SK-N-SH treated with all-trans-retinoic acid at 6 μM for 48 hours (cell line): ENCODE measurements around the gene SAP30.

Experiments
- ATAC-seq: fragments of 200-7000 bp; cut with Tn5 transposase; 3 replicates; pipeline ENCODE4 v1.9.1; 2020; ENCODE audit warnings: mild to moderate bottlenecking, moderate library complexity
- ARNTL ChIP-seq: fragments of 450-650 bp; formaldehyde crosslinking; IDR thresholded peaks from 2 replicates; pipeline ENCODE4 v1.5.0; 2020; ENCODE audit warnings: low read depth, mild to moderate bottlenecking, moderate library complexity, borderline replicate concordance
- BACH2 ChIP-seq: fragments of 250-450 bp; sonication (Bioruptor Pico); IDR thresholded peaks from 2 replicates; pipeline ENCODE4 v1.9.0; 2021; ENCODE audit warnings: mild to moderate bottlenecking, borderline replicate concordance
- CSDC2 ChIP-seq: fragments of 250-450 bp; sonication (Bioruptor Pico); IDR thresholded peaks from 2 replicates; pipeline ENCODE4 v1.5.0; 2020; ENCODE audit warnings: mild to moderate bottlenecking, moderate library complexity
- ESRRG ChIP-seq: fragments of 250-450 bp; sonication (Bioruptor Pico); IDR thresholded peaks from 2 replicates; pipeline ENCODE4 v1.6.1; 2021; ENCODE audit warnings: mild to moderate bottlenecking
- GLIS3 ChIP-seq: fragments of 250-450 bp; sonication (Bioruptor Pico); IDR thresholded peaks from 2 replicates; pipeline ENCODE4 v1.5.0; 2020; ENCODE audit warnings: mild to moderate bottlenecking, moderate library complexity
- ISL1 ChIP-seq: fragments of 250-450 bp; sonication (Bioruptor Pico); IDR thresholded peaks from 2 replicates; pipeline ENCODE4 v2.1.2; 2022; ENCODE audit warnings: mild to moderate bottlenecking, moderate library complexity
- OSR1 ChIP-seq: fragments of 250-450 bp; sonication (Bioruptor Pico); IDR thresholded peaks from 2 replicates; pipeline ENCODE4 v1.8.0; 2022; ENCODE audit warnings: moderate library complexity, mild to moderate bottlenecking, inconsistent platforms
- PPARA ChIP-seq: fragments of 250-450 bp; sonication (Bioruptor Pico); IDR thresholded peaks from 2 replicates; pipeline ENCODE4 v1.5.0; 2020; ENCODE audit warnings: mild to moderate bottlenecking, borderline replicate concordance
- RARB ChIP-seq: fragments of 250-450 bp; sonication (Bioruptor Pico); IDR thresholded peaks from 2 replicates; pipeline ENCODE4 v1.8.0; 2021; ENCODE audit warnings: mild to moderate bottlenecking, moderate library complexity
- SNAI2 ChIP-seq: fragments of 250-450 bp; sonication (Bioruptor Pico); IDR thresholded peaks from 2 replicates; pipeline ENCODE4 v1.5.0; 2020; ENCODE audit warnings: mild to moderate bottlenecking, moderate library complexity
- TCF4 ChIP-seq: fragments of 250-450 bp; sonication (Bioruptor Pico); IDR thresholded peaks from 2 replicates; pipeline ENCODE4 v1.8.0; 2021; ENCODE audit warnings: mild to moderate bottlenecking, moderate library complexity, borderline replicate concordance
- TOX ChIP-seq: fragments of 250-450 bp; sonication (Bioruptor Pico); IDR thresholded peaks from 2 replicates; pipeline ENCODE4 v1.8.0; 2021; ENCODE audit warnings: mild to moderate bottlenecking, moderate library complexity, borderline replicate concordance
- ZC3H10 ChIP-seq: fragments of 250-450 bp; sonication (Bioruptor Pico); IDR thresholded peaks from 2 replicates; pipeline ENCODE4 v1.5.1; 2021; ENCODE audit warnings: mild to moderate bottlenecking, moderate library complexity
- ZFP3 ChIP-seq: fragments of 250-450 bp; sonication (Bioruptor Pico); IDR thresholded peaks from 2 replicates; pipeline ENCODE4 v1.5.0; 2020; ENCODE audit warnings: mild to moderate bottlenecking, moderate library complexity
- ZFP30 ChIP-seq: fragments of 450-650 bp; formaldehyde crosslinking; IDR thresholded peaks from 2 replicates; pipeline ENCODE4 v1.5.0; 2022; ENCODE audit warnings: mild to moderate bottlenecking, moderate library complexity
- ZNF565 ChIP-seq: fragments of 450-650 bp; formaldehyde crosslinking; conservative IDR thresholded peaks from 2 replicates; pipeline ENCODE4 v1.5.0; 2020; ENCODE audit warnings: low read depth, mild to moderate bottlenecking, moderate library complexity
- ZNF70 ChIP-seq: fragments of 450-650 bp; formaldehyde crosslinking; IDR thresholded peaks from 2 replicates; pipeline ENCODE4 v1.5.0; 2020; ENCODE audit warnings: mild to moderate bottlenecking, moderate library complexity
- ZNF8 ChIP-seq: fragments of 450-650 bp; formaldehyde crosslinking; IDR thresholded peaks from 2 replicates; pipeline ENCODE4 v1.5.0; 2020; ENCODE audit warnings: mild to moderate bottlenecking, moderate library complexity
- TF ChIP-seq, protein P1 (sequence below): fragments of 250-450 bp; sonication (Bioruptor Pico); IDR thresholded peaks from 2 replicates; pipeline ENCODE4 v1.8.0; 2021; ENCODE audit warnings: low read depth, mild to moderate bottlenecking, moderate library complexity, borderline replicate concordance
- TF ChIP-seq, protein P2 (sequence below): fragments of 250-450 bp; sonication (Bioruptor Pico); IDR thresholded peaks from 2 replicates; pipeline ENCODE4 v1.5.1; 2021; ENCODE audit warnings: mild to moderate bottlenecking, moderate library complexity
- TF ChIP-seq, protein P3 (sequence below): fragments of 250-450 bp; sonication (Bioruptor Pico); IDR thresholded peaks from 2 replicates; pipeline ENCODE4 v1.8.0; 2020; ENCODE audit warnings: mild to moderate bottlenecking, moderate library complexity, borderline replicate concordance
- TF ChIP-seq, protein P4 (sequence below): fragments of 250-450 bp; sonication (Bioruptor Pico); IDR thresholded peaks from 2 replicates; pipeline ENCODE4 v1.5.0; 2020; ENCODE audit warnings: mild to moderate bottlenecking, moderate library complexity

SAP30 gene

DNA sequence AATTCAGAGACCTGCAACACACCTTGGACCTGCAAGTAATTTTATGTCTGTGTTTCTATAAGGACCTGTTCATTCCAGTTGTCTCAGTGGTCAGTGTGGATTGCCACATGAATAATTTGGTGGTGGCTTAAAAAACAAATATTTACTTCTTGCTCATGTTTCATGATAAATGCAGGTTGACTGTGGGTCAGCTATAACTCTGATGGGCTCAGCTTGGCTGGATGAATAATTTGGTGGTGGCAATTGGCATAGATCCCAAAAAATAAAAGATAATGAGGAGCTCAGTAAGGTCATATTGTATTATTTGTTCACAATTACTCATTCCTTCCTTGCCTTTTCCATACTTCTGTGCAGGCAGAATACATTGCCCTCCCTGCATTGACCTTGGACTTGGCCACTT lies 47.1 kb downstream of the SAP30 start:
- TF ChIP-seq ISL1 (no peak), TOX (CRISPR knock-in tag) (no peak), OSR1 (CRISPR knock-in tag) (no peak), ARNTL (CRISPR knock-in tag) (no peak), CSDC2 (CRISPR knock-in tag) (no peak), ESRRG (CRISPR knock-in tag) (no peak), BACH2 (CRISPR knock-in tag) (no peak), TCF4 (CRISPR knock-in tag) (no peak), ZFP30 (CRISPR knock-in tag) (no peak), SNAI2 (CRISPR knock-in tag) (no peak), ZFP3 (CRISPR knock-in tag) (no peak), ZNF565 (CRISPR knock-in tag) (no peak), ZNF8 (no peak), PPARA (no peak), GLIS3 (CRISPR knock-in tag) (no peak)
- TF ChIP-seq, protein P1, sequence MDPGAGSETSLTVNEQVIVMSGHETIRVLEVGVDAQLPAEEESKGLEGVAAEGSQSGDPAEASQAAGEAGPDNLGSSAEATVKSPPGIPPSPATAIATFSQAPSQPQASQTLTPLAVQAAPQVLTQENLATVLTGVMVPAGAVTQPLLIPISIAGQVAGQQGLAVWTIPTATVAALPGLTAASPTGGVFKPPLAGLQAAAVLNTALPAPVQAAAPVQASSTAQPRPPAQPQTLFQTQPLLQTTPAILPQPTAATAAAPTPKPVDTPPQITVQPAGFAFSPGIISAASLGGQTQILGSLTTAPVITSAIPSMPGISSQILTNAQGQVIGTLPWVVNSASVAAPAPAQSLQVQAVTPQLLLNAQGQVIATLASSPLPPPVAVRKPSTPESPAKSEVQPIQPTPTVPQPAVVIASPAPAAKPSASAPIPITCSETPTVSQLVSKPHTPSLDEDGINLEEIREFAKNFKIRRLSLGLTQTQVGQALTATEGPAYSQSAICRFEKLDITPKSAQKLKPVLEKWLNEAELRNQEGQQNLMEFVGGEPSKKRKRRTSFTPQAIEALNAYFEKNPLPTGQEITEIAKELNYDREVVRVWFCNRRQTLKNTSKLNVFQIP (CRISPR knock-in tag), result no peak
- TF ChIP-seq, protein P2, sequence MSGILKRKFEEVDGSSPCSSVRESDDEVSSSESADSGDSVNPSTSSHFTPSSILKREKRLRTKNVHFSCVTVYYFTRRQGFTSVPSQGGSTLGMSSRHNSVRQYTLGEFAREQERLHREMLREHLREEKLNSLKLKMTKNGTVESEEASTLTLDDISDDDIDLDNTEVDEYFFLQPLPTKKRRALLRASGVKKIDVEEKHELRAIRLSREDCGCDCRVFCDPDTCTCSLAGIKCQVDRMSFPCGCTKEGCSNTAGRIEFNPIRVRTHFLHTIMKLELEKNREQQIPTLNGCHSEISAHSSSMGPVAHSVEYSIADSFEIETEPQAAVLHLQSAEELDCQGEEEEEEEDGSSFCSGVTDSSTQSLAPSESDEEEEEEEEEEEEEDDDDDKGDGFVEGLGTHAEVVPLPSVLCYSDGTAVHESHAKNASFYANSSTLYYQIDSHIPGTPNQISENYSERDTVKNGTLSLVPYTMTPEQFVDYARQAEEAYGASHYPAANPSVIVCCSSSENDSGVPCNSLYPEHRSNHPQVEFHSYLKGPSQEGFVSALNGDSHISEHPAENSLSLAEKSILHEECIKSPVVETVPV (CRISPR knock-in tag), result no peak
- no peak for ATAC-seq

DNA sequence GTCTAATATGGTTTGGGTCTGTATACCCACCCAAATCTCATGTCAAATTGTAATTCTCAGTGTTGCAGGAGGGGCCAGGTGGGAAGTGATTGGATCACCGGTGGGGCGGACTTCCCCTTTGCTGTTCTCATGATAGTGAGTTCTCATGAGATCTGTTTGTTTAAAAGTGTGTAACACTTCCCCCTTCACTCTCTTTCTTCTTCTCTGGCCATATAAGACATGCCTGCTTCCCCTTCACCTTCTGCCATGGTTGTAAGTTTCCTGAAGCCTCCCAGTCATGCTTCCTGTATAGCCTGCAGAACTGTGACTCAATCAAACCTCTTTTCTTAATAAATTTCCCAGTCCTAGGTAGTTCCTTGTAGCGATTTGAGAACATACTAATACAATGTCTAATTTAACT lies 47.9 kb downstream of the SAP30 start:
- ATAC-seq, result no peak
- TF ChIP-seq SNAI2 (CRISPR knock-in tag) (no peak), ZNF565 (CRISPR knock-in tag) (no peak), CSDC2 (CRISPR knock-in tag) (no peak), RARB (CRISPR knock-in tag) (no peak), BACH2 (CRISPR knock-in tag) (no peak), ZC3H10 (no peak), ESRRG (CRISPR knock-in tag) (no peak), ZNF70 (CRISPR knock-in tag) (no peak), TCF4 (CRISPR knock-in tag) (no peak), ARNTL (CRISPR knock-in tag) (no peak), ISL1 (no peak), GLIS3 (CRISPR knock-in tag) (no peak), ZFP30 (CRISPR knock-in tag) (no peak), OSR1 (CRISPR knock-in tag) (no peak)
- TF ChIP-seq, protein P2 (CRISPR knock-in tag), result no peak
- TF ChIP-seq, protein P3, sequence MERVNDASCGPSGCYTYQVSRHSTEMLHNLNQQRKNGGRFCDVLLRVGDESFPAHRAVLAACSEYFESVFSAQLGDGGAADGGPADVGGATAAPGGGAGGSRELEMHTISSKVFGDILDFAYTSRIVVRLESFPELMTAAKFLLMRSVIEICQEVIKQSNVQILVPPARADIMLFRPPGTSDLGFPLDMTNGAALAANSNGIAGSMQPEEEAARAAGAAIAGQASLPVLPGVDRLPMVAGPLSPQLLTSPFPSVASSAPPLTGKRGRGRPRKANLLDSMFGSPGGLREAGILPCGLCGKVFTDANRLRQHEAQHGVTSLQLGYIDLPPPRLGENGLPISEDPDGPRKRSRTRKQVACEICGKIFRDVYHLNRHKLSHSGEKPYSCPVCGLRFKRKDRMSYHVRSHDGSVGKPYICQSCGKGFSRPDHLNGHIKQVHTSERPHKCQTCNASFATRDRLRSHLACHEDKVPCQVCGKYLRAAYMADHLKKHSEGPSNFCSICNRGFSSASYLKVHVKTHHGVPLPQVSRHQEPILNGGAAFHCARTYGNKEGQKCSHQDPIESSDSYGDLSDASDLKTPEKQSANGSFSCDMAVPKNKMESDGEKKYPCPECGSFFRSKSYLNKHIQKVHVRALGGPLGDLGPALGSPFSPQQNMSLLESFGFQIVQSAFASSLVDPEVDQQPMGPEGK (CRISPR knock-in tag), result no peak
- TF ChIP-seq, protein P4, sequence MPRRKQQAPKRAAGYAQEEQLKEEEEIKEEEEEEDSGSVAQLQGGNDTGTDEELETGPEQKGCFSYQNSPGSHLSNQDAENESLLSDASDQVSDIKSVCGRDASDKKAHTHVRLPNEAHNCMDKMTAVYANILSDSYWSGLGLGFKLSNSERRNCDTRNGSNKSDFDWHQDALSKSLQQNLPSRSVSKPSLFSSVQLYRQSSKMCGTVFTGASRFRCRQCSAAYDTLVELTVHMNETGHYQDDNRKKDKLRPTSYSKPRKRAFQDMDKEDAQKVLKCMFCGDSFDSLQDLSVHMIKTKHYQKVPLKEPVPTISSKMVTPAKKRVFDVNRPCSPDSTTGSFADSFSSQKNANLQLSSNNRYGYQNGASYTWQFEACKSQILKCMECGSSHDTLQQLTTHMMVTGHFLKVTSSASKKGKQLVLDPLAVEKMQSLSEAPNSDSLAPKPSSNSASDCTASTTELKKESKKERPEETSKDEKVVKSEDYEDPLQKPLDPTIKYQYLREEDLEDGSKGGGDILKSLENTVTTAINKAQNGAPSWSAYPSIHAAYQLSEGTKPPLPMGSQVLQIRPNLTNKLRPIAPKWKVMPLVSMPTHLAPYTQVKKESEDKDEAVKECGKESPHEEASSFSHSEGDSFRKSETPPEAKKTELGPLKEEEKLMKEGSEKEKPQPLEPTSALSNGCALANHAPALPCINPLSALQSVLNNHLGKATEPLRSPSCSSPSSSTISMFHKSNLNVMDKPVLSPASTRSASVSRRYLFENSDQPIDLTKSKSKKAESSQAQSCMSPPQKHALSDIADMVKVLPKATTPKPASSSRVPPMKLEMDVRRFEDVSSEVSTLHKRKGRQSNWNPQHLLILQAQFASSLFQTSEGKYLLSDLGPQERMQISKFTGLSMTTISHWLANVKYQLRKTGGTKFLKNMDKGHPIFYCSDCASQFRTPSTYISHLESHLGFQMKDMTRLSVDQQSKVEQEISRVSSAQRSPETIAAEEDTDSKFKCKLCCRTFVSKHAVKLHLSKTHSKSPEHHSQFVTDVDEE (CRISPR knock-in tag), result no peak
